H9 (cell line): Measurements from ENCODE around the gene BCAS1. TPM values are rescaled to one million over a fixed set of nuclear protein-coding genes. Genes with fewer than 3 reads are reported as not detected.

Experiments used
- DNase-seq: peaks from one replicate; pipeline ENCODE4 v3.0.0-alpha.2; 2017
- H2AFZ ChIP-seq: one replicate; pipeline ENCODE4 v1.6.1; 2013; ENCODE audit warnings: mild to moderate bottlenecking, low read length, control low read depth, moderate library complexity
- H2AK5ac ChIP-seq: 2 replicates; pipeline ENCODE4 v1.6.1; 2013; ENCODE audit warnings: low read length, control low read depth, mixed read lengths; ENCODE audit not compliant: insufficient read length
- H2BK120ac ChIP-seq: one replicate; pipeline ENCODE4 v1.6.1; 2013; ENCODE audit warnings: low read depth, mild to moderate bottlenecking, low read length, control low read depth, inconsistent platforms; ENCODE audit not compliant: poor library complexity, severe bottlenecking
- H2BK12ac ChIP-seq: 2 replicates; pipeline ENCODE4 v1.6.1; 2013; ENCODE audit warnings: low read length, control low read depth, mixed read lengths, low read depth; ENCODE audit not compliant: insufficient read length
- H2BK15ac ChIP-seq: 2 replicates; pipeline ENCODE4 v1.6.1; 2013; ENCODE audit warnings: low read depth, low read length, control low read depth
- H2BK20ac ChIP-seq: one replicate; pipeline ENCODE4 v1.6.1; 2013; ENCODE audit warnings: low read depth, mild to moderate bottlenecking, low read length, control low read depth, inconsistent platforms; ENCODE audit not compliant: poor library complexity, severe bottlenecking
- H2BK5ac ChIP-seq: 2 replicates; pipeline ENCODE4 v1.6.1; 2013; ENCODE audit warnings: low read length, control low read depth, mixed read lengths; ENCODE audit not compliant: insufficient read length
- H3K14ac ChIP-seq: 2 replicates; pipeline ENCODE4 v1.6.1; 2013; ENCODE audit warnings: low read length, control low read depth; ENCODE audit not compliant: insufficient read depth
- H3K18ac ChIP-seq: 2 replicates; pipeline ENCODE4 v1.6.1; 2013; ENCODE audit warnings: low read depth, mild to moderate bottlenecking, mixed read lengths, low read length, control low read depth; ENCODE audit not compliant: insufficient read length
- H3K23ac ChIP-seq: 2 replicates; pipeline ENCODE4 v1.6.1; 2013; ENCODE audit warnings: low read length, control low read depth, mixed read lengths, low read depth; ENCODE audit not compliant: insufficient read length
- H3K23me2 ChIP-seq: 2 replicates; pipeline ENCODE4 v1.6.1; 2013; ENCODE audit warnings: low read depth, mild to moderate bottlenecking, mixed read lengths, low read length, control low read depth; ENCODE audit not compliant: insufficient read length, poor library complexity, severe bottlenecking
- H3K27ac ChIP-seq: 2 replicates; pipeline ENCODE4 v1.5.1; 2013; ENCODE audit warnings: low read length, control low read depth, mixed read lengths, low read depth; ENCODE audit not compliant: insufficient read length
- H3K27me3 ChIP-seq: 2 replicates; pipeline ENCODE4 v1.6.1; 2013; ENCODE audit warnings: low read length, control low read depth, inconsistent platforms; ENCODE audit not compliant: insufficient read depth
- H3K4ac ChIP-seq: 2 replicates; pipeline ENCODE4 v1.6.1; 2013; ENCODE audit warnings: low read depth, mild to moderate bottlenecking, control low read depth, inconsistent platforms, low read length, moderate library complexity
- H3K4me1 ChIP-seq: 2 replicates; pipeline ENCODE4 v1.6.1; 2013; ENCODE audit warnings: low read length, control low read depth, inconsistent platforms; ENCODE audit not compliant: insufficient read depth
- H3K4me2 ChIP-seq: 2 replicates; pipeline ENCODE4 v1.6.1; 2013; ENCODE audit warnings: low read length, control low read depth, mixed read lengths; ENCODE audit not compliant: insufficient read length, insufficient read depth
- H3K56ac ChIP-seq: 2 replicates; pipeline ENCODE4 v1.6.1; 2013; ENCODE audit warnings: low read depth, mild to moderate bottlenecking, mixed read lengths, low read length, control low read depth; ENCODE audit not compliant: insufficient read length
- H3K79me1 ChIP-seq: 2 replicates; pipeline ENCODE4 v1.6.1; 2013; ENCODE audit warnings: low read depth, mild to moderate bottlenecking, moderate library complexity, low read length, control low read depth, inconsistent platforms; ENCODE audit not compliant: insufficient read depth, poor library complexity, severe bottlenecking
- H3K79me2 ChIP-seq: 2 replicates; pipeline ENCODE4 v1.6.1; 2013; ENCODE audit warnings: low read length, control low read depth, inconsistent platforms; ENCODE audit not compliant: insufficient read depth
- H3K9ac ChIP-seq: 2 replicates; pipeline ENCODE4 v1.6.1; 2013; ENCODE audit warnings: low read length, control low read depth, mixed read lengths; ENCODE audit not compliant: insufficient read length; ENCODE audit errors: extremely low read depth
- H3K9me3 ChIP-seq: one replicate; pipeline ENCODE4 v1.6.1; 2013; ENCODE audit warnings: low read depth, low read length, inconsistent platforms; ENCODE audit not compliant: control insufficient read depth
- H3T11ph ChIP-seq: one replicate; pipeline ENCODE4 v1.6.1; 2013; ENCODE audit warnings: mild to moderate bottlenecking, low read length, control low read depth, inconsistent platforms
- H4K20me1 ChIP-seq: one replicate; pipeline ENCODE4 v1.6.1; 2013; ENCODE audit not compliant: control insufficient read depth, insufficient read length, insufficient read depth
- H4K5ac ChIP-seq: 2 replicates; pipeline ENCODE4 v1.6.1; 2013; ENCODE audit warnings: low read depth, mild to moderate bottlenecking, mixed read lengths, low read length, control low read depth; ENCODE audit not compliant: insufficient read length
- H4K8ac ChIP-seq: replicated peaks from 2 replicates; pipeline ENCODE4 v1.6.1; 2013; ENCODE audit warnings: low read length, control low read depth, mixed read lengths, low read depth; ENCODE audit not compliant: insufficient read length
- H4K91ac ChIP-seq: 2 replicates; pipeline ENCODE4 v1.6.1; 2013; ENCODE audit warnings: low read depth, mild to moderate bottlenecking, moderate library complexity, mixed read lengths, low read length, control low read depth; ENCODE audit not compliant: insufficient read length
- H3K27ac Mint-ChIP-seq, 3 experiments: 2 replicates in 2 of 3; 3 replicates in 1 of 3; pipeline ENCODE4 v1.8.0; 2020 to 2021; ENCODE audit warnings: mixed read lengths in 3 of 3, mild to moderate bottlenecking in 1 of 3, moderate library complexity in 1 of 3
- H3K27me3 Mint-ChIP-seq: 2 replicates; pipeline ENCODE4 v1.8.0; 2021; ENCODE audit warnings: low read depth, mild to moderate bottlenecking, moderate library complexity, mixed read lengths
- H3K36me3 Mint-ChIP-seq, 3 experiments: 2 replicates in 2 of 3; 3 replicates in 1 of 3; pipeline ENCODE4 v1.8.0; 2020 to 2021; ENCODE audit warnings: low read depth in 3 of 3, mixed read lengths in 3 of 3; ENCODE audit not compliant: insufficient read depth in 1 of 3
- H3K4me1 Mint-ChIP-seq, 2 experiments: 2 replicates each; pipeline ENCODE4 v1.8.0; 2020; ENCODE audit warnings: mixed read lengths in 2 of 2
- H3K4me3 Mint-ChIP-seq, 2 experiments: 2 replicates in 1 of 2; 3 replicates in 1 of 2; pipeline ENCODE4 v1.8.0; 2020 to 2021; ENCODE audit warnings: mild to moderate bottlenecking in 2 of 2, mixed read lengths in 2 of 2, moderate library complexity in 1 of 2
- H3K9me3 Mint-ChIP-seq, 2 experiments: 2 replicates in 1 of 2; 3 replicates in 1 of 2; pipeline ENCODE4 v1.8.0; 2020; ENCODE audit warnings: mild to moderate bottlenecking in 2 of 2, mixed read lengths in 2 of 2, moderate library complexity in 1 of 2
- WGBS: extraction: QIAGEN DNeasy Blood & Tissue Kit; methylation state at CpG from one replicate; pipeline ENCODE4 v1.1.7; 2013; ENCODE audit warnings: missing lambda C conversion rate, low lambda C conversion rate, mixed read lengths; ENCODE audit not compliant: insufficient read length; ENCODE audit errors: extremely low coverage; 5-methylcytosine and 5-hydroxymethylcytosine counted together
- total RNA-seq: library from RNA; stranded (reverse); gene quantifications from 2 replicates; pipeline ENCODE4 v1.2.1, GENCODE V29; 2021
- TF ChIP-seq, protein P1 (sequence below): fragments of 200-600 bp; sonication (generic); conservative IDR thresholded peaks from 3 replicates; pipeline ENCODE4 v1.8.0; 2021; ENCODE audit warnings: antibody characterized with exemption, mild to moderate bottlenecking

Gene BCAS1
- total RNA-seq, 1 experiment from 2014 or later: 0.15 TPM

DNA sequence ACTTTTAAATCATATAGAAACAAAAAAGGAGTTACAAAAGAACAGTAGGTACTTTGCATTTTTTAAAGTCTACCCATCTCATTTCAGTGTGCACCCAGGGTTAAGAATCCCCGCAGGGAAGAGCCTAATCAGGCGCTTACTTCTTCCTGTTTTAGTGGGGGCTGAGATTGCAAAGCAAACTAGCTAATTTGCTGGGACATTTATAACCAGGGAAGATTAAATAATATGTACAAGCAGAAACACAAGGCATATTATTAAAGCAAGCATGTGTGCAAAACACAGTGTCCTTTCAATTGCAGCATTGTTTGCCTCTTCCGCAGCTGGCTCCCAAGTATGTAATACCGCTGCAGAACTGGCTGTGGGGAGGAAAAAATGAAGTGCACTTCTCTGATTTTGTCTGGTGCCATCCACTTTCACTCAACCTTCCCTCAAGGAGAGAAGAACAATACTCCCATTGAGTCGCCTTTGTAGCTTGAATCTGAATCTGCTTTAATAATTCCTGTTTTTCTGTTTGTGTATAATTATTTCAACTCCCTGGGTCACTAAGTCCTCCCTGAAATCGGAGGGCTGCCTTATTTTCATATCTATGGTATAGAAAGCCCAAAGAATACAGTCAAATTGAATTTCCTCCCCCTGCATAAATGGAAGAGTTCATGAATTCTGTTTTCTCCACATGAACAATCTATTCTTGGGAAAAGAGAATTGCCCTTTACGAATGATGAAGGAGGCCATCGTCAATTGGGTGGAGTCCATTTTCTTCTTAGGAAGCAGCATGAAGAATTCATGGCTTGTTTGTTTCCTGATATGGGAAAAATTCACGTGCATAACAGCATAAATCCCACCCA, 23.3 kb upstream of the BCAS1 start:
- TF ChIP-seq, protein P1, sequence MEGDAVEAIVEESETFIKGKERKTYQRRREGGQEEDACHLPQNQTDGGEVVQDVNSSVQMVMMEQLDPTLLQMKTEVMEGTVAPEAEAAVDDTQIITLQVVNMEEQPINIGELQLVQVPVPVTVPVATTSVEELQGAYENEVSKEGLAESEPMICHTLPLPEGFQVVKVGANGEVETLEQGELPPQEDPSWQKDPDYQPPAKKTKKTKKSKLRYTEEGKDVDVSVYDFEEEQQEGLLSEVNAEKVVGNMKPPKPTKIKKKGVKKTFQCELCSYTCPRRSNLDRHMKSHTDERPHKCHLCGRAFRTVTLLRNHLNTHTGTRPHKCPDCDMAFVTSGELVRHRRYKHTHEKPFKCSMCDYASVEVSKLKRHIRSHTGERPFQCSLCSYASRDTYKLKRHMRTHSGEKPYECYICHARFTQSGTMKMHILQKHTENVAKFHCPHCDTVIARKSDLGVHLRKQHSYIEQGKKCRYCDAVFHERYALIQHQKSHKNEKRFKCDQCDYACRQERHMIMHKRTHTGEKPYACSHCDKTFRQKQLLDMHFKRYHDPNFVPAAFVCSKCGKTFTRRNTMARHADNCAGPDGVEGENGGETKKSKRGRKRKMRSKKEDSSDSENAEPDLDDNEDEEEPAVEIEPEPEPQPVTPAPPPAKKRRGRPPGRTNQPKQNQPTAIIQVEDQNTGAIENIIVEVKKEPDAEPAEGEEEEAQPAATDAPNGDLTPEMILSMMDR: no peak
- Histone ChIP-seq H3K56ac (no peak overlapping the region), H3K79me2 (no peaks in the 10 kb centered on the region), H3K23me2 (no peaks in the 10 kb centered on the region), H3K4me1 (no peaks in the 10 kb centered on the region), H3K79me1 (no peaks in the 10 kb centered on the region), H2BK20ac (no peak overlapping the region), H3K27ac (no peak overlapping the region), H2AFZ (no peak overlapping the region), H2BK15ac (no peak overlapping the region), H3K9ac (no peak overlapping the region), H4K91ac (no peak overlapping the region), H3T11ph (no peak overlapping the region), H3K14ac (no peak overlapping the region), H2BK12ac (no peak overlapping the region), H2BK120ac (no peak overlapping the region), H3K4ac (no peak overlapping the region), H3K4me2 (no peak overlapping the region), H4K20me1 (no peaks in the 10 kb centered on the region), H4K5ac (no peak overlapping the region), H2AK5ac (no peak overlapping the region), H4K8ac (no peak overlapping the region), H3K9me3 (no peaks in the 10 kb centered on the region), H2BK5ac (no peak overlapping the region), H3K18ac (no peak overlapping the region), H3K27me3 (no peaks in the 10 kb centered on the region), H3K23ac (no peak overlapping the region)
- no peak overlapping the region for H3K4me3 Mint-ChIP-seq
- 0 out of 7 replicates have a peak overlapping the region, but pooled peaks of 1 of the 3 experiments have one; percentile 44 for H3K27ac Mint-ChIP-seq
- H3K4me1 Mint-ChIP-seq: peaks cover 0 to 3% of the 10 kb centered on the region in 2 experiments; a peak in 1 of 4 replicates
- no peaks in the 10 kb centered on the region for H3K36me3 Mint-ChIP-seq
- H3K27me3 Mint-ChIP-seq: 0 out of 2 replicates have a peak, but pooled peaks cover 1% of the 10 kb centered on the region
- DNase-seq: no peak
- no peaks in the 10 kb centered on the region; a peak in 1 of 5 replicates for H3K9me3 Mint-ChIP-seq
- no CpG with 5 or more reads among the region's 9 CpGs for WGBS
